Gastroesophageal sphincter (tissue), 3 donors: ENCODE results near the gene PLEKHM3.

ENCODE experiments used
- CTCF ChIP-seq, 4 experiments: fragments of 200-600 bp in 2 of 4; fragments of 450-650 bp in 2 of 4; sonication (generic) in 1 of 4; IDR thresholded peaks; one replicate each; pipeline ENCODE4 v1.5.1; 2017 to 2019; ENCODE audit warnings: antibody characterized with exemption in 4 of 4, mild to moderate bottlenecking in 2 of 4, moderate library complexity in 2 of 4
- EP300 ChIP-seq: sonication (generic); formaldehyde crosslinking; IDR thresholded peaks from one replicate; pipeline ENCODE4 v1.6.1; 2017; ENCODE audit warnings: antibody characterized with exemption, mild to moderate bottlenecking
- POLR2A ChIP-seq, 2 donors: fragments of 450-650 bp; IDR thresholded peaks; one replicate each; pipeline ENCODE4 v1.6.1; 2017; ENCODE audit warnings: antibody characterized with exemption in 2 of 2, mild to moderate bottlenecking in 2 of 2, moderate library complexity in 1 of 2
- POLR2AphosphoS5 ChIP-seq: sonication (generic); formaldehyde crosslinking; IDR thresholded peaks from one replicate; pipeline ENCODE4 v1.6.1; 2017; ENCODE audit warnings: antibody characterized with exemption

GRCh38 chr2:207861789-207862188 is 163.5 kb downstream of the PLEKHM3 start:
- no peak for TF ChIP-seq CTCF (IDR thresholded peaks at IDR 0.05)
- TF ChIP-seq POLR2A (IDR thresholded peaks at IDR 0.05), result no peak
- TF ChIP-seq POLR2AphosphoS5, result no peak
- no peak for TF ChIP-seq EP300
